OCI-LY3 (cell line): ENCODE results near the gene ARNT2.

Experiments used
- EZH2phosphoT487 ChIP-seq: fragments of 200-600 bp; shearing (Covaris generic); IDR thresholded peaks from 2 replicates; pipeline ENCODE4 v1.6.1; 2018; ENCODE audit warnings: antibody characterized with exemption, mixed run types, low read depth
- TF ChIP-seq, protein P1 (sequence below): fragments of 200-600, 300-600 bp; sonication (generic); IDR thresholded peaks from 2 replicates; pipeline ENCODE4 v1.5.1; 2014; ENCODE audit warnings: antibody characterized with exemption, low read length, low read depth

DNA sequence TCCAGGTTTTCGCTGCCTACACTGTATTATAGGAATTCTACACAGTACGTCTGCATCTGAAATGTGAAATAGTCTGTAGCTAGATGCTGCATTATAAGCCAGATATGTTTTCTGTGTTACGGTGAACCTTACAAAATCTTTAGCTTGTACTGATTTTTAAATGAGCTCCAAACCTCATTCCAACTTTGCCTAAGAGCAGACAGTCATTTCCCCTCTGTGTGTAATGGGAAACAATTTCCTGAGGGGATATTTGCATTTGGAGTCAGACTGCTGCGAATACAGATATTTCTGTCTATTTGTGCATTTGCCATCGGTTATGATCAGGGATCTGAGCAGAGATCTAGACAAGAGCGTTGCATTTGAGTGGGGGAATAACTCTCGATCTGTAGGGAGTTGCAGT lies 37.5 kb downstream of the ARNT2 start:
- TF ChIP-seq, protein P1, sequence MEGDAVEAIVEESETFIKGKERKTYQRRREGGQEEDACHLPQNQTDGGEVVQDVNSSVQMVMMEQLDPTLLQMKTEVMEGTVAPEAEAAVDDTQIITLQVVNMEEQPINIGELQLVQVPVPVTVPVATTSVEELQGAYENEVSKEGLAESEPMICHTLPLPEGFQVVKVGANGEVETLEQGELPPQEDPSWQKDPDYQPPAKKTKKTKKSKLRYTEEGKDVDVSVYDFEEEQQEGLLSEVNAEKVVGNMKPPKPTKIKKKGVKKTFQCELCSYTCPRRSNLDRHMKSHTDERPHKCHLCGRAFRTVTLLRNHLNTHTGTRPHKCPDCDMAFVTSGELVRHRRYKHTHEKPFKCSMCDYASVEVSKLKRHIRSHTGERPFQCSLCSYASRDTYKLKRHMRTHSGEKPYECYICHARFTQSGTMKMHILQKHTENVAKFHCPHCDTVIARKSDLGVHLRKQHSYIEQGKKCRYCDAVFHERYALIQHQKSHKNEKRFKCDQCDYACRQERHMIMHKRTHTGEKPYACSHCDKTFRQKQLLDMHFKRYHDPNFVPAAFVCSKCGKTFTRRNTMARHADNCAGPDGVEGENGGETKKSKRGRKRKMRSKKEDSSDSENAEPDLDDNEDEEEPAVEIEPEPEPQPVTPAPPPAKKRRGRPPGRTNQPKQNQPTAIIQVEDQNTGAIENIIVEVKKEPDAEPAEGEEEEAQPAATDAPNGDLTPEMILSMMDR: no peak
- TF ChIP-seq EZH2phosphoT487: no peak
